ENCODE measurements around the gene ANKRD60.

Gene ANKRD60

DNA sequence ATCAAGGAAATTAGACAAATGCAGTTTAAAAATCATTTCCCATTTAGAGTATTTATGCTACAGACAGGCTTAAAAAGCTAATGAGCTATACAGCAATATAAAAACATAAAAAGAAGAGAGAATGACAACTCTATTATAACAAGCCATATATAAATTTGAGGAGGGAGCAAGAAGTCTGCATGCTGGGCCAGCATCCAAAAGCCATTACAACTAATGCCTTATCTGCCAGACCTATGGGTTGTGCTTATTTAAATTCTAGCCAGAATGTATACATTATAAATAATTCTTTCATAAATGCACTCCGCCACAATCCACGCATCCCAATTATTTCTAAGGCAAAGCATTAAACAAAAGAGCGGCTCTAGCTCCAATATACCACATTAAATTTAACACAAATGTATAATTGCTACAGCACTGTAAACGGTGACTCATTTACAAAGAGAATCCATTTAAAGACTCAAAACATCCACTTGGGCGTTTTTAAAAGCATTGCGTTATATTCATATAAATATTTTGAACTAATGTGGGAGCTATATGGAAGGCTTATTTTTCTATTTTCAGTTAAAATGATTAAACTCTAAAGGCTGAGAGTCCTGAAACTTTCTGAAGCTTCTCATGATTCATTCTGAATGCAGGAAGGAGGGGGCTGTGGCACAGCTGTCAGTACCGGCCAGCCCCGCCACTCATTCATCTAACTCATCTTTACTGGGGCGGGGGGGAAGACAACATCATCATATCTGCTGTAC lies 43.3 kb upstream of the ANKRD60 start:
- TF ChIP-seq FOXM1 (IDR thresholded peaks at IDR 0.05; ENCODE audit: borderline replicate concordance, low read depth) (no peak), CEBPB (IDR thresholded peaks at IDR 0.05) (no peak), EP300 (IDR thresholded peaks at IDR 0.05; ENCODE audit: borderline replicate concordance) (no peak), RAD21 (IDR thresholded peaks at IDR 0.05; ENCODE audit: low read depth) (no peak), EGR1 (IDR thresholded peaks at IDR 0.05) (no peak), ZBTB7A (IDR thresholded peaks at IDR 0.05; ENCODE audit: low read depth) (no peak), CREB1 (IDR thresholded peaks at IDR 0.05; ENCODE audit: low read depth) (no peak), TCF12 (IDR thresholded peaks at IDR 0.05; ENCODE audit: low read depth) (no peak), YY1 (IDR thresholded peaks at IDR 0.05; ENCODE audit: low read depth) (no peak), TAF1 (IDR thresholded peaks at IDR 0.05; ENCODE audit: low read depth) (no peak), NFIC (IDR thresholded peaks at IDR 0.05) (no peak), TEAD4 (IDR thresholded peaks at IDR 0.05) (no peak)
- TF ChIP-seq, protein P1, sequence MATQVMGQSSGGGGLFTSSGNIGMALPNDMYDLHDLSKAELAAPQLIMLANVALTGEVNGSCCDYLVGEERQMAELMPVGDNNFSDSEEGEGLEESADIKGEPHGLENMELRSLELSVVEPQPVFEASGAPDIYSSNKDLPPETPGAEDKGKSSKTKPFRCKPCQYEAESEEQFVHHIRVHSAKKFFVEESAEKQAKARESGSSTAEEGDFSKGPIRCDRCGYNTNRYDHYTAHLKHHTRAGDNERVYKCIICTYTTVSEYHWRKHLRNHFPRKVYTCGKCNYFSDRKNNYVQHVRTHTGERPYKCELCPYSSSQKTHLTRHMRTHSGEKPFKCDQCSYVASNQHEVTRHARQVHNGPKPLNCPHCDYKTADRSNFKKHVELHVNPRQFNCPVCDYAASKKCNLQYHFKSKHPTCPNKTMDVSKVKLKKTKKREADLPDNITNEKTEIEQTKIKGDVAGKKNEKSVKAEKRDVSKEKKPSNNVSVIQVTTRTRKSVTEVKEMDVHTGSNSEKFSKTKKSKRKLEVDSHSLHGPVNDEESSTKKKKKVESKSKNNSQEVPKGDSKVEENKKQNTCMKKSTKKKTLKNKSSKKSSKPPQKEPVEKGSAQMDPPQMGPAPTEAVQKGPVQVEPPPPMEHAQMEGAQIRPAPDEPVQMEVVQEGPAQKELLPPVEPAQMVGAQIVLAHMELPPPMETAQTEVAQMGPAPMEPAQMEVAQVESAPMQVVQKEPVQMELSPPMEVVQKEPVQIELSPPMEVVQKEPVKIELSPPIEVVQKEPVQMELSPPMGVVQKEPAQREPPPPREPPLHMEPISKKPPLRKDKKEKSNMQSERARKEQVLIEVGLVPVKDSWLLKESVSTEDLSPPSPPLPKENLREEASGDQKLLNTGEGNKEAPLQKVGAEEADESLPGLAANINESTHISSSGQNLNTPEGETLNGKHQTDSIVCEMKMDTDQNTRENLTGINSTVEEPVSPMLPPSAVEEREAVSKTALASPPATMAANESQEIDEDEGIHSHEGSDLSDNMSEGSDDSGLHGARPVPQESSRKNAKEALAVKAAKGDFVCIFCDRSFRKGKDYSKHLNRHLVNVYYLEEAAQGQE (IDR thresholded peaks at IDR 0.05; ENCODE audit: low read depth) = no peak
- TF ChIP-seq, protein P2, sequence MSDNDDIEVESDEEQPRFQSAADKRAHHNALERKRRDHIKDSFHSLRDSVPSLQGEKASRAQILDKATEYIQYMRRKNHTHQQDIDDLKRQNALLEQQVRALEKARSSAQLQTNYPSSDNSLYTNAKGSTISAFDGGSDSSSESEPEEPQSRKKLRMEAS (IDR thresholded peaks at IDR 0.05) = no peak
- TF ChIP-seq, protein P3, sequence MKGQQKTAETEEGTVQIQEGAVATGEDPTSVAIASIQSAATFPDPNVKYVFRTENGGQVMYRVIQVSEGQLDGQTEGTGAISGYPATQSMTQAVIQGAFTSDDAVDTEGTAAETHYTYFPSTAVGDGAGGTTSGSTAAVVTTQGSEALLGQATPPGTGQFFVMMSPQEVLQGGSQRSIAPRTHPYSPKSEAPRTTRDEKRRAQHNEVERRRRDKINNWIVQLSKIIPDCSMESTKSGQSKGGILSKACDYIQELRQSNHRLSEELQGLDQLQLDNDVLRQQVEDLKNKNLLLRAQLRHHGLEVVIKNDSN (IDR thresholded peaks at IDR 0.05) = no peak

DNA sequence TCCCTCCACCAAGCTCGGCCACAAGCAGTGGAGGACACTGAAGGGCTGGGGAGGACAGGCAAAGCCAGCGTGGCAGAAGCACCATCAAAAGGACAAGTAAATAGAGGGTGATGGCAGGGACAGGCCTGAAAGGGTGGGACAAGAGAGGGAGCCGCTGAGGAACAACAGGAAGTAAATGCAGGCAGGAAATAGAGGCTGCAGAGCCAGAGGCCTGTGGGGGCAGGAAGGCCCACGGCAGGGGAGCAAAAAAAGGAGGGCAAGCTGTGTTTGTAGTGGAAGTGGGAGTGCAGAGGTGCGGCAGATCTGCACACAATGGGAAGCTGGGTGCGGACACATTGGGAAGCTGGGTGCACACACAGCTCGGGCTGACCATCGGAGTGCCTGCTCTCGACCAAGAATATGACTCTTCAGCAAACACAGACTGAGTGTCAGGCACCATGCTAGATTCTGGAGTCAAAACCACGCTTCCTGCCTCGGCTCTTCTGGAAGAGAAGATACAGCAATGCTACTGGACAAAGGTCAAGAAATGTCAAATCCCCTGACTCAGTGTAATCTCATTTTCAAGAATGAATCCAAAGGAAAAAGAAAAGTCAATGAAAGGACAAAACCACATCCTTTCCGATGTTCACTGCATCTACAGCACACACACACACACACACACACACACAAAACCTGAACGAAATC lies 40.6 kb upstream of the ANKRD60 start:
- TF ChIP-seq, protein P3 (IDR thresholded peaks at IDR 0.05) = no peak
- TF ChIP-seq ZBTB7A (IDR thresholded peaks at IDR 0.05; ENCODE audit: low read depth) (no peak), EGR1 (IDR thresholded peaks at IDR 0.05) (no peak), TEAD4 (IDR thresholded peaks at IDR 0.05) (no peak), FOXM1 (IDR thresholded peaks at IDR 0.05; ENCODE audit: borderline replicate concordance, low read depth) (no peak)

DNA sequence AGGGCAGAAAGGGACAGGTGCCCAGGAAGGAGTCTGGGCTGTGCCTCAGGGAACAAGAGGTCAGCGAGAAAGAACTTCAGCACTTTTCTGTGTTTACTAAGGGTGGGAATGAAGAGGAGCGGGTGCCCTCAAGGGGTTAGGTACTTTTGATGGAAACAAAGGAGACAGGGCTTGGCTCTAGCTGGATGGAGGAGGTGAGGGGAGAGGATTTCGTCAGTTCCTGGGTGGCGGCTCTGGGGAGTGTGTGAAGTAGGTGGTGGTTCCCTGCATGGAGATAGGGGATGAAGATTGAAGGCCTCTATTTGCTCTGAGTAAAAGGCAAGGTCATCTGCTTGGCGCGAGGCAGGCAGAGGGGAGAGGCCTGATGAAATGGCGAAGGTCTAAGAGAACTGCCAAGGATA lies 40.0 kb upstream of the ANKRD60 start:
- TF ChIP-seq, protein P1 (IDR thresholded peaks at IDR 0.05; ENCODE audit: low read depth) = no peak
- TF ChIP-seq EP300 (IDR thresholded peaks at IDR 0.05; ENCODE audit: borderline replicate concordance) (no peak), EGR1 (IDR thresholded peaks at IDR 0.05) (no peak), NFIC (IDR thresholded peaks at IDR 0.05) (no peak), TCF12 (IDR thresholded peaks at IDR 0.05; ENCODE audit: low read depth) (no peak), RAD21 (IDR thresholded peaks at IDR 0.05; ENCODE audit: low read depth) (no peak), TEAD4 (IDR thresholded peaks at IDR 0.05) (no peak), CREB1 (IDR thresholded peaks at IDR 0.05; ENCODE audit: low read depth) (no peak), CEBPB (IDR thresholded peaks at IDR 0.05) (no peak), ZBTB7A (IDR thresholded peaks at IDR 0.05; ENCODE audit: low read depth) (no peak), TAF1 (IDR thresholded peaks at IDR 0.05; ENCODE audit: low read depth) (no peak), FOXM1 (IDR thresholded peaks at IDR 0.05; ENCODE audit: borderline replicate concordance, low read depth) (no peak)
- TF ChIP-seq, protein P2 (IDR thresholded peaks at IDR 0.05) = no peak
- TF ChIP-seq, protein P3 (IDR thresholded peaks at IDR 0.05) = no peak

DNA sequence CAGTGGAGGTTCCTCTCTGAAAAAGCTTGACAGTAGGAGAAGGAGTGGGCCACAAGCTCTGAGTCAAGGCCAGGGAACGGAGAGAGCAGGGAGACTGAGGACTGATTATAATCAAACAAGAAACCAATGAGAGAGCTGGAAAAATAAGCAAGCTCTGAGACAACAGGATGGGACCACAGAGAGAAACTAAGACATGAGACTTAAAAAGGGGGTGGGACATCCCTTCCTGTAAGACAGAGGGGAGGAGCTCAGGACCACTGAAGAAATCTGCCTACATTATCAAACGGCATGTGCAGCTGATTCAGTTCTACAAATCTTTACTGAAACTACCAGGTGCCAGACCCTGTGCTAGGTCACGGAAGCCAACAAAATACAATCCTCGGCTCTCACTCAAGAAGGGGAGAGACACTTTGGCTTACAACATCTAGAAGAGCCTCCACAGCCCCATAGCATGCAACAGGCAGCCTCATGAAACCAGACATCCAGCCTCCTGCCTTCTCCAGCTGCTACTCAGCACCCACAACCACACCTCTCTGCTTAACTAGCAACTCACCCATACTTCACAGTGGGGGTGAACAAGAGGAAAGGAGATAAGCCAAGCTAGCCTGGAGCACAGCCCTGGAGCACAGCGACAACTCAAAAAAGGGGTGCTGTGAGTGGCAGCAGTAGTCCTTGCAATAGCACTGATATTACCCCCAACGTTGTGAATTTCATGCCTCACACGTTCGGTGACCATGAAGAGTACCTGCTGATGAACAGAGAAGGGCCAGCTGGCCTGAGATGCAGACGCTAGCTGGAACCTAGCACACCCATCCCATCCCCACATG lies 39.1 kb upstream of the ANKRD60 start:
- no peak for TF ChIP-seq CREB1 (IDR thresholded peaks at IDR 0.05; ENCODE audit: low read depth)
- TF ChIP-seq EGR1 (IDR thresholded peaks at IDR 0.05) = no peak
- no peak for TF ChIP-seq EP300 (IDR thresholded peaks at IDR 0.05; ENCODE audit: borderline replicate concordance)
- no peak for TF ChIP-seq FOXM1 (IDR thresholded peaks at IDR 0.05; ENCODE audit: borderline replicate concordance, low read depth)
- TF ChIP-seq YY1 (IDR thresholded peaks at IDR 0.05; ENCODE audit: low read depth) = no peak
- TF ChIP-seq ZBTB7A (IDR thresholded peaks at IDR 0.05; ENCODE audit: low read depth) = no peak
- TF ChIP-seq, protein P2 (IDR thresholded peaks at IDR 0.05) = no peak
- no peak for TF ChIP-seq CEBPB (IDR thresholded peaks at IDR 0.05)
- TF ChIP-seq, protein P1 (IDR thresholded peaks at IDR 0.05; ENCODE audit: low read depth) = no peak
- TF ChIP-seq, protein P3 (IDR thresholded peaks at IDR 0.05) = no peak
- TF ChIP-seq RAD21 (IDR thresholded peaks at IDR 0.05; ENCODE audit: low read depth) = no peak
- TF ChIP-seq TEAD4 (IDR thresholded peaks at IDR 0.05) = no peak
- no peak for TF ChIP-seq TCF12 (IDR thresholded peaks at IDR 0.05; ENCODE audit: low read depth)
- TF ChIP-seq TAF1 (IDR thresholded peaks at IDR 0.05; ENCODE audit: low read depth) = no peak
- TF ChIP-seq NFIC (IDR thresholded peaks at IDR 0.05) = no peak
